PFSK-1 (cell line): ENCODE measurements around the gene POMC.

Source experiments
- FOXP2 ChIP-seq: optimal IDR thresholded peaks from 2 replicates; pipeline ENCODE3; 2011; ENCODE audit warnings: borderline replicate concordance, control low read depth, inconsistent platforms; ENCODE audit not compliant: insufficient read depth; ENCODE audit errors: extremely low read length, extremely low read depth
- POLR2AphosphoS5 ChIP-seq: IDR thresholded peaks from 2 replicates; pipeline ENCODE4 v1.6.1; 2012; ENCODE audit warnings: low read depth, mild to moderate bottlenecking, control low read depth, low read length, moderate library complexity
- REST ChIP-seq, 2 experiments: IDR thresholded peaks; 2 replicates each; pipeline versions ENCODE4 v1.6.1 to v1.8.0; 2011 to 2012; ENCODE audit warnings: low read depth in 2 of 2, low read length in 2 of 2, control low read depth in 1 of 2, inconsistent platforms in 1 of 2, mild to moderate bottlenecking in 1 of 2, moderate library complexity in 1 of 2; ENCODE audit not compliant: insufficient read depth in 1 of 2
- SIN3A ChIP-seq: IDR thresholded peaks from 2 replicates; pipeline ENCODE4 v1.6.1; 2012; ENCODE audit warnings: mild to moderate bottlenecking, low read length, moderate library complexity, borderline replicate concordance; ENCODE audit not compliant: insufficient read depth
- TAF1 ChIP-seq: IDR thresholded peaks from 2 replicates; pipeline ENCODE4 v1.6.1; 2012; ENCODE audit warnings: low read length, control low read depth, borderline replicate concordance; ENCODE audit not compliant: insufficient read depth

The POMC gene

GRCh38 chr2:25201265-25201664, 32.9 kb upstream of the POMC start:
- no peak for TF ChIP-seq TAF1
- no peak for TF ChIP-seq REST (IDR thresholded peaks at IDR 0.05; ENCODE audit: insufficient read depth in 1 of 2, low read depth in 2 of 2, low read length in 2 of 2)
- no peak for TF ChIP-seq FOXP2
- TF ChIP-seq SIN3A: no peak
- no peak for TF ChIP-seq POLR2AphosphoS5

GRCh38 chr2:25198576-25198975, 30.2 kb upstream of the POMC start:
- TF ChIP-seq FOXP2: no peak
- TF ChIP-seq SIN3A: no peak
- TF ChIP-seq POLR2AphosphoS5: no peak
- TF ChIP-seq TAF1: no peak
- TF ChIP-seq REST (IDR thresholded peaks at IDR 0.05; ENCODE audit: insufficient read depth in 1 of 2, low read depth in 2 of 2, low read length in 2 of 2): no peak

DNA sequence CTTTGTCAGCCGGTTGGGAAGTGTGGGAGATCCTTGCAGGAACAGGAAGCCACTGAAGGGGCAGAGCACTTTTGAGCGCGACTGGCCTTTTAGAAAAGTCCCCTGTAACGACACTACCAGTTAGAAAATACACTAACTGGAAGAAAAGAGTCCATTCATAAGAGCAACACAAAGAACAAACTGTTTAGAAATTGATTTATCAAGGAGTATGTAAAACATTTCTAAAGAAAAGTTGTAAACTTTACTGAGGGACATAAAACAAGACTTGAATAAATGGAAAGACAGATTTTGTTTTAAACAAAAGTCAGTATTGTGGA, 29.8 kb upstream of the POMC start:
- TF ChIP-seq FOXP2 (no peak), TAF1 (no peak), REST (IDR thresholded peaks at IDR 0.05; ENCODE audit: insufficient read depth in 1 of 2, low read depth in 2 of 2, low read length in 2 of 2) (no peak), SIN3A (no peak), POLR2AphosphoS5 (no peak)

DNA sequence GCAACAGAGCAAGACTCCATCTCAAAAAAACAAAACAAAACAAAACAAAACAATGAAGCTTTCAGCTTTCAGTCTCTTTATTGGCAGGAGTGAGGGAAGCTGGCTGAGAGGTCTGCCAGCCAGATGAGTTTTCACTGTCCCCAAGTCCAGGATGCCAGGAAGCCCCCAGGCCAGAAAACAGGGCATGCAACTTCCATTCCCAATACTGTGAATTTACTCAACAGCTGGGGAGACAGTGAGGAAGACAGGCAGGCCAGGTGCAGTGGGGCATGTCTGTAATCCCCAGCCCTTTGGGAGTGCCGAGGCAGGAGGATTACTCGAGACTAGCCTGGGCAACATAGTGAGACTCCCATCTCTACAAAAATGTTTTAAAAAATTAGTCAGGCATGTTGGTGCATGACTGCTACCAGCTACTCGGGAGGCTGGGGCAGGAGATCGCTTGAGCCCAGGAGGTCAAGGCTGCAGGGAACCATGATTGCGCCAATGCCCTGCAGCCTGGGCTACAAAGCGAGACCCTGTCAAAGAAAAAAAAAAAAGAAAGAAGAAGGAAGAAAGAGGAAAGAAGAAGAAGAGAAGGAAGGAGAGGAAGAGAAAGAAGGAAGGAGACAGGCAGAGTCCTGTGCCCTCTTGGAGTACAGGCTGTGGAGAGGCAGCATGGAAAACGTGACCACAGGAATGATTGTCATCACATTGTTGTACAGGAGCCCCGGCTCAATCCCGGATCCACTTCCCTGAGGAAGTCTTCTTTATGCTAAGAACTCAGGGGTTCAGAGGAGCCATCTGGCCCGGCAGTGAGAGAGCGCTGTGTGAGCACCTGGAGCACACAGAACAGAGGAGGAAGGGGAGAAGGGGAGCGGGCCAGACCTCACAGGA, 29.2 kb upstream of the POMC start:
- no peak for TF ChIP-seq SIN3A
- TF ChIP-seq FOXP2: no peak
- TF ChIP-seq POLR2AphosphoS5: no peak

- no peak for TF ChIP-seq FOXP2
- TF ChIP-seq SIN3A: no peak
- no peak for TF ChIP-seq POLR2AphosphoS5
- no peak for TF ChIP-seq TAF1
- TF ChIP-seq REST (IDR thresholded peaks at IDR 0.05; ENCODE audit: insufficient read depth in 1 of 2, low read depth in 2 of 2, low read length in 2 of 2): no peak
Observed at GRCh38 chr2:25194576-25195122, 26.3 kb upstream of the POMC start.
